Muscle of leg (tissue), 11 donors: ENCODE data around the gene HHAT. TPM values are rescaled to one million over a fixed set of nuclear protein-coding genes. Genes with fewer than 3 reads are reported as not detected.
A peak's percentile ranks its signal among the peaks of the same experiment; 100 is the strongest.

ENCODE experiments used
- DNase-seq: peaks from one replicate; pipeline ENCODE4 v3.0.0; 2013
- H3K27ac ChIP-seq: one replicate; pipeline ENCODE4 v1.5.1; 2013; ENCODE audit warnings: mild to moderate bottlenecking, low read length, control low read depth
- H3K27me3 ChIP-seq: one replicate; pipeline ENCODE4 v1.6.1; 2013; ENCODE audit warnings: low read length; ENCODE audit not compliant: control insufficient read depth, insufficient read depth
- H3K36me3 ChIP-seq: one replicate; pipeline ENCODE4 v1.6.1; 2013; ENCODE audit warnings: low read length; ENCODE audit not compliant: control insufficient read depth, insufficient read depth
- H3K4me1 ChIP-seq: one replicate; pipeline ENCODE4 v1.6.1; 2013; ENCODE audit warnings: low read length; ENCODE audit not compliant: control insufficient read depth, insufficient read depth
- H3K4me3 ChIP-seq: one replicate; pipeline ENCODE4 v1.5.1; 2013; ENCODE audit warnings: low read length, control low read depth
- H3K9me3 ChIP-seq: replicated peaks from 2 replicates; pipeline ENCODE4 v1.6.1; 2013; ENCODE audit warnings: low read depth, low read length; ENCODE audit not compliant: control insufficient read depth
- WGBS: methylation state at CpG from one replicate; pipeline ENCODE4 v1.1.5; 2013; ENCODE audit warnings: missing lambda C conversion rate; ENCODE audit not compliant: insufficient coverage; 5-methylcytosine and 5-hydroxymethylcytosine counted together
- polyA plus RNA-seq, 8 donors: library from polyadenylated mRNA; unstranded; fragments of 120-200 nt; gene quantifications; one replicate each; pipeline versions ENCODE4 v1.2.1 to v1.2.3, GENCODE V29; 2013; ENCODE audit warnings: inconsistent platforms in 1 of 8, low replicate concordance in 1 of 8; ENCODE audit not compliant: insufficient read length in 8 of 8, insufficient read depth in 1 of 8
- total RNA-seq: library from RNA; stranded (reverse); fragments of 120-200 nt; gene quantifications from one replicate; pipeline ENCODE4 v1.2.4, GENCODE V29; 2013

HHAT gene
- total and polyA plus RNA-seq, 9 donors: 3.8 to 6.6 (median 4.5) TPM

DNA sequence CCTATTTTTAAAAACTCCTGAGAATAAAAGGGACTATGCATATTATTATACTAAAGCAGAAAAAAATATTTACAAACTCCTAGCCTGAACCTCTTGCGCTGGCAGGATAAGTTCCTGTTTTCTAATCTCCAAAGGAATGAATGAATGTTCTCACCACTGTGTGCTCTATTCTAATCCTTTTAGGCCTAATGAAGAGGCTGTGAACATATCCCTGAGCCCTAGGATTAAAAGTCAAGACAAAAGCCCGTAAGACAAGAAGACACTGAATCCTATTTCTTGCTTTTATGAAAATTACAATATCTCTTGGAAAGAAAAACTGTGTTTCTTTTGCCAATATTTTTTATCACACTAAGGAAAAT, 317.5 kb downstream of the HHAT start:
- Histone ChIP-seq H3K9me3 (no peaks in the 10 kb centered on the region), H3K36me3 (no peaks in the 10 kb centered on the region), H3K27ac (no peak overlapping the region), H3K27me3 (no peaks in the 10 kb centered on the region), H3K4me1 (peaks cover 18% of the 10 kb centered on the region), H3K4me3 (no peak overlapping the region)
- peak; percentile 52 for DNase-seq
- 17% methylated on average over 1 of the region's 2 CpGs for WGBS

- no peak overlapping the region for H3K4me3 ChIP-seq
- H3K27me3 ChIP-seq: no peaks in the 10 kb centered on the region
- 29% methylated on average over 4 of the region's 6 CpGs for WGBS
- H3K36me3 ChIP-seq: no peaks in the 10 kb centered on the region
- peaks cover 18% of the 10 kb centered on the region for H3K4me1 ChIP-seq
- no peaks in the 10 kb centered on the region for H3K9me3 ChIP-seq
- DNase-seq: peak; percentile 78
- H3K27ac ChIP-seq: no peak overlapping the region
These were observed 319.0 kb downstream of the HHAT start for GRCh38 chr1:210647406-210648333.

- Histone ChIP-seq H3K27ac (no peak overlapping the region), H3K4me1 (peaks cover 18% of the 10 kb centered on the region), H3K36me3 (no peaks in the 10 kb centered on the region), H3K4me3 (no peak overlapping the region), H3K27me3 (no peaks in the 10 kb centered on the region), H3K9me3 (peaks cover under 1% of the 10 kb centered on the region)
- no CpG with 5 or more reads among the region's 2 CpGs for WGBS
- no peak for DNase-seq
These were observed 320.0 kb downstream of the HHAT start for GRCh38 chr1:210648588-210649269.

DNA sequence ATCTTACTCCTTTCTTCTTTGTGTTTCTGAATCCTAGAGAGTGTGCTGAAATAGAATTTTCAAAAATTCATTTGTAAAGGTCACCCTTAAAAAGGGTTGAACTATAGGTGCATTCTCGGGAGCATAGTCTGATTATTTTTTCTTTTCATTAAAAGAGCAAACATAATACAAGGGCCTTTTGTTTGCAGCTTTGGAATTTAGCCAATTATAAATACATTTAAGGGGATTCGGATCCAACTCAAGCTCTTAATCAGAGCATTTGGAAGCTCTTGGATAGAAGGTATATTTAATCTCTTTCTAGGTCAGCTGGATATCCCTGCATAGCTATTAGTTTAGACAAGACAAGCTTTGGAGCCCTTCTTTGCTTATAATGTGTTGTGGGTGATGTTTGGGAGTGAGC, 321.7 kb downstream of the HHAT start:
- WGBS: no CpG with 5 or more reads among the region's 2 CpGs
- Histone ChIP-seq H3K9me3 (peaks cover 3% of the 10 kb centered on the region), H3K4me3 (no peak overlapping the region), H3K27me3 (no peaks in the 10 kb centered on the region), H3K4me1 (peaks cover 25% of the 10 kb centered on the region), H3K27ac (no peak overlapping the region), H3K36me3 (no peaks in the 10 kb centered on the region)
- no peak for DNase-seq

GRCh38 chr1:210652329-210652954, 323.7 kb downstream of the HHAT start:
- H3K4me3 ChIP-seq: no peak overlapping the region
- DNase-seq: no peak
- no peak overlapping the region for H3K27ac ChIP-seq
- H3K36me3 ChIP-seq: no peaks in the 10 kb centered on the region
- no peaks in the 10 kb centered on the region for H3K27me3 ChIP-seq
- H3K4me1 ChIP-seq: peaks cover 17% of the 10 kb centered on the region
- peaks cover 3% of the 10 kb centered on the region for H3K9me3 ChIP-seq
- WGBS: 73% methylated on average over 5 of the region's 7 CpGs

DNA sequence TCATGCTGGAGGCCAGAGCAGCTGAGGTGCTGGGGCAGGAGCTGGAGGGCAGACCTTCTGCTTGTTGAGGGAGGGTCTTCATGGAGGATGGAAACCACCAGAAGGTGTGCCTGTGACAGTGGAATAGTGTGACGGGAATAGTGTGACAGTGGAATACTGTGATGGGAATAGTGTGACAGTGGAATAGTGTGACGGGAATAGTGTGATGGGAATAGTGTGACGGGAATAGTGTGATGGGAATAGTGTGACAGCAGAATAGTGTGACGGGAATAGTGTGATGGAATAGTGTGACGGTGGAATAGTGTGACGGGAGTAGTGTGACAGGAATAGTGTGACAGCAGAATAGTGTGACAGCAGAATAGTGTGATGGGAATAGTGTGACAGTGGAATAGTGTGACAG, 325.1 kb downstream of the HHAT start:
- H3K4me3 ChIP-seq: no peak overlapping the region
- no peak overlapping the region for H3K27ac ChIP-seq
- H3K27me3 ChIP-seq: no peaks in the 10 kb centered on the region
- DNase-seq: no peak
- WGBS: 51% methylated on average over 6 of the region's 6 CpGs
- H3K36me3 ChIP-seq: no peaks in the 10 kb centered on the region
- peaks cover 13% of the 10 kb centered on the region for H3K4me1 ChIP-seq
- peaks cover 3% of the 10 kb centered on the region for H3K9me3 ChIP-seq

DNA sequence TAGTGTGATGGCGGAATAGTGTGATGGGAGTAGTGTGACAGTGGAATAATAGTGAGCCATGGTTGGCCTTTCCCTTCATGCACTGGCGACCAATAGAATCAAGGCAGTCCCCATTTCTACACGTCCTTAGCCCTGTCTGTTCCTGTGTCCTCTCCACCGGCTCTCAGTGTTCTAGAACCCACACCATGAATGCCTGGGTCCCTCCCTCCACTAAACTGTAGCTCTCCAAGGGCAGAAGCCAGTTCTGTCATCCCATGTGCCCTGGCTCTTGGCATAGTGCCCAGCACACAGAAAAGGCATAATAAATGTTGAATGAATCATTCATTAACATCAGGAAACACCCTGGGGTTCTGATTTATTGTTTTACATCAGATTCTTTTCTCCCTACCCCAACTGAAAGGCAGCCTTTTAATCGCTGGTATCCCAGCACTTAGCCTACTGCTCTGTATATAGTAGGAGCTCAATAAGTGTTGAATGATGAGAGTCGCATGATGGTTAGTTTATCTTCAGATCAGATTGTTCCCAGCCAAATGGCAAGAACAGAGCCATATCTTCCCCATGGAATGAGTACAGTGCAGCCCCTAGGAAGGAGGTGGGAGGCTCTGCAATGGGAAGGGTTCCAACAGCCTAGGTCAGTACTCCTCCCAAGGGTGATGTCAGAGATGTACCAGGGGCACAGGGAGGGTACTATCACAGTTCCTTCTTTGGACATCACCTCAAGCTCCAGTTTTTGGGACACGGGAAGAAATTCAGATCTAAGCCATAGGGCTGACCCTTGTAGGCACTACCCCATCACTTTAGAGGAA, 325.7 kb downstream of the HHAT start:
- 84% methylated on average over 5 of the region's 7 CpGs for WGBS
- H3K4me1 ChIP-seq: peaks cover 10% of the 10 kb centered on the region
- peaks cover 3% of the 10 kb centered on the region for H3K9me3 ChIP-seq
- no peaks in the 10 kb centered on the region for H3K27me3 ChIP-seq
- H3K4me3 ChIP-seq: no peak overlapping the region
- H3K36me3 ChIP-seq: no peaks in the 10 kb centered on the region
- no peak overlapping the region for H3K27ac ChIP-seq
- no peak for DNase-seq

- H3K27me3 ChIP-seq: no peaks in the 10 kb centered on the region
These were observed 326.8 kb downstream of the HHAT start for GRCh38 chr1:210655511-210655910.

DNA sequence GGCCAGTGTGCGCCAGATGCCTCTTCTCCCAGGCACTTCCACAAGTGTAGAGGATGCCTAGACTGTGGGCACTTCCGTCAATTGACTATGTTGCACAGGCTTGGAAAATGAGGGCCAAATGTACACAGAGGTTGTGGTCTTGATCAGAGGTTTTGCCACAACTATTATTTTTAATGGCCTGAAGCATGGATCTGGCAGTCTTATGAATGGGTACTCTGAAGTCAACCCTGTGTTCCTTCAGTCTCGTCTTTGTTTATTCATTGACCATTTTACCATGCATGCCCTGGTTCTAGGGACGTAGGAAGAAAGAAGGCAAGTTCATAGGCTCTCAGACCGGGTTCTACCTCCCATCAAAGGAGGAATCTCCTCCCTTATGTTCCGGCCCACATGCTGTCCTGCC, 329.1 kb downstream of the HHAT start:
- WGBS: 83% methylated on average over 2 of the region's 6 CpGs
- Histone ChIP-seq H3K27ac (no peak overlapping the region), H3K36me3 (no peaks in the 10 kb centered on the region), H3K27me3 (no peaks in the 10 kb centered on the region), H3K4me3 (no peak overlapping the region), H3K9me3 (peaks cover 3% of the 10 kb centered on the region), H3K4me1 (peaks cover 15% of the 10 kb centered on the region)
- no peak for DNase-seq

More at GRCh38 chr1:210655511-210655910, 326.8 kb downstream of the HHAT start:
- 56% methylated on average over 4 of the region's 7 CpGs for WGBS
- no peak for DNase-seq
- peaks cover 10% of the 10 kb centered on the region for H3K4me1 ChIP-seq
- no peak overlapping the region for H3K27ac ChIP-seq
- H3K36me3 ChIP-seq: no peaks in the 10 kb centered on the region
- H3K9me3 ChIP-seq: peaks cover 3% of the 10 kb centered on the region
- H3K4me3 ChIP-seq: no peak overlapping the region
